Measurements from ENCODE around the gene LRCH4. TPM values are rescaled to one million over a fixed set of nuclear protein-coding genes. Genes with fewer than 3 reads are reported as not detected.
"Not testable (repeated sequence)": the region's sequence is repeated elsewhere in the genome, so short reads cannot be mapped to it uniquely, and the experiment has no call there.

LRCH4 gene
- total RNA-seq, 3 donors from 2014 or later: 57.2 to 71.0 (median 63.9) TPM

- ATAC-seq (no peak), DNase-seq (no peak)
- no peak overlapping the region for H3K4me3 ChIP-seq
- H3K4me1 ChIP-seq (ENCODE audit: low read depth): peaks cover 11% of the 10 kb centered on the region
- H3K9me3 ChIP-seq: no peaks in the 10 kb centered on the region
- TF ChIP-seq CTCF (IDR thresholded peaks at IDR 0.05): no peak
- intact Hi-C loops (cut with DNase I, micrococcal nuclease): loop anchor here in 1 of 2 donors (10.0 kb wide), 1 partner anchor 78 kb away; the partner anchor contains the start of gene TSC22D4
- peaks cover 3% of the 10 kb centered on the region for H3K36me3 ChIP-seq (ENCODE audit: low read depth)
Measured at GRCh38 chr7:100553032-100553431, 32.9 kb downstream of the LRCH4 start.

DNA sequence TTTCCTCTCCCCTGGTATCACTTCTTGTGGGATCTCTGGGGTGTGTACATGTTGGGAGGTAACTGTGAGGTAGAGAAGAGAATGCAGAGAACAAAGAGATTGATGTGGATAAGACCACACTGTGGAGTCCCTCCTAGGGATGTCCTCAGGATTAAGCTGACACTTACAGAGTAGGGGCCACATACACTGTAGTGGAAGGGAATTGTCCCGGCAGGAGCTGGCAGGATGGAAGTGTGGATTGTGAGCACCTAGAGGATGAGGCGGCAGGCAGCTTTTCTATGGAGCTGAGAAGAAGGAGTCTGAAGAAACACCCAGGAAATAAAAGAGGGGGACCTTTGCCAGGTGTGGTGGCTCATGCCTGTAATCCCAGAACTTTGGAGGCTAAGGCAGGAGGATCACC lies 33.4 kb downstream of the LRCH4 start:
- peaks cover 3% of the 10 kb centered on the region for H3K36me3 ChIP-seq (ENCODE audit: low read depth)
- H3K4me1 ChIP-seq (ENCODE audit: low read depth): peaks cover 16% of the 10 kb centered on the region
- no peaks in the 10 kb centered on the region for H3K9me3 ChIP-seq
- TF ChIP-seq CTCF (IDR thresholded peaks at IDR 0.05): no peak
- intact Hi-C loops (cut with DNase I, micrococcal nuclease): loop anchor here in 1 of 2 donors (10.0 kb wide), 1 partner anchor 78 kb away; the partner anchor contains the start of gene TSC22D4
- ATAC-seq: no peak
- no peak overlapping the region for H3K4me3 ChIP-seq
- no peak for DNase-seq

- H3K4me1 ChIP-seq (ENCODE audit: low read depth): peaks cover 46% of the 10 kb centered on the region
Measured at GRCh38 chr7:100548446-100548845, 37.5 kb downstream of the LRCH4 start.

GRCh38 chr7:100547872-100548271 lies 38.1 kb downstream of the LRCH4 start:
- intact Hi-C loops (cut with DNase I, micrococcal nuclease): no loop called here
- ATAC-seq (no peak), DNase-seq (no peak)
- no peak for TF ChIP-seq CTCF (IDR thresholded peaks at IDR 0.05)
- Histone ChIP-seq H3K4me3 (no peak overlapping the region), H3K9me3 (no peaks in the 10 kb centered on the region), H3K4me1 (ENCODE audit: low read depth) (peaks cover 49% of the 10 kb centered on the region), H3K36me3 (ENCODE audit: low read depth) (no peaks in the 10 kb centered on the region)

More at GRCh38 chr7:100548446-100548845, 37.5 kb downstream of the LRCH4 start:
- DNase-seq; ATAC-seq; intact Hi-C loops (cut with DNase I, micrococcal nuclease); H3K36me3 ChIP-seq (ENCODE audit: low read depth); H3K4me3 ChIP-seq; H3K9me3 ChIP-seq: not testable (repeated sequence)

DNA sequence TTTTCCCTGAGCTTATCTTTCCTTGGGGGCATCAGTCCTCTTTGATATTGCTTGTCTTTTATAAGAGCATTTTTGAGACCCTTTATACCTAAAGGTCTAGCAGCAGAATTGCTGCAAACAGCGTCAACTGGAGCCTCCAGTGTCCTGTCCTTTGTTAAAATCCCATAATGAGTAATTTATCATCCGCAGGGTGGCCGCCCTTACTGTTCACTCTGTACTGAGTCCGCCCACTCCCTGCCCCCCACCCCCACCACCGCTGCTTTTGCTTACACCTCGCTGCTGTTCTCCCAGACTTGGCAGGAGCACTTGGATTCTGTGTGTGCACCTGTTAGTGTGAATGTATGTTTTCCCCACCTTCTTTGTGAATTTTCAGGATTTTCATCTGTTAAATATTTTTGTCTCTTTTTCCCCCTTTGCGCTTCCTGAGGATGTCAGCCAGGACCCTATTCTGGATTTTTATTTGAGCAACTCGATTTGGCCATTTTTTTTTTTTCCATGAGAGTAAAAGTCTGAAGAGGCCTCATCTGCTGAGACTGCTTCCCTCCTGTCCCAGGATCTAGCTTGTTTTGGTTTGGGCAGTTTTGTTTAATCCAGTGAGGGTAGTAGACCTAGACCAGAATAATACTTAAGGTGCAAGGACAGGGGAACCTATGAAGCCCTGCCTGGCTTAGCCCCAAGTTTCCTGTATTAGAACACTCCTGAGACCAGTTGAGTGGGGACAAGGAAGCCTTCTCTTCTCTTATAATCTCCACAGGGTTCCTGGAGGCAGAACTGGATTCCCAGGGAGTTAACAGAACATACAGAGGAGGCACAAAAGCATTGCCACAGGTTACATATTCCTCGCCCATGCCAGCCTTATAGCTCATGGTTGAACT lies 38.8 kb downstream of the LRCH4 start:
- no peaks in the 10 kb centered on the region for H3K36me3 ChIP-seq (ENCODE audit: low read depth)
- peak in 1 of 3 donors; percentile 56 for DNase-seq
- no peak overlapping the region for H3K4me3 ChIP-seq
- peak; percentile 53 for ATAC-seq
- intact Hi-C loops (cut with DNase I, micrococcal nuclease): no loop called here
- no peak for TF ChIP-seq CTCF (IDR thresholded peaks at IDR 0.05)
- H3K9me3 ChIP-seq: no peaks in the 10 kb centered on the region
- peaks cover 49% of the 10 kb centered on the region for H3K4me1 ChIP-seq (ENCODE audit: low read depth)
